BE2C (cell line): Measurements from ENCODE around the gene CCL18.
"Not testable (repeated sequence)": the region's sequence is repeated elsewhere in the genome, so short reads cannot be mapped to it uniquely, and the experiment has no call there.

Experiments used
- DNase-seq: peaks from one replicate; pipeline ENCODE4 v3.0.0-alpha.2; 2020
- H3K27me3 ChIP-seq: fragments of 250-450 bp; sonication (Bioruptor Pico); 2 replicates; pipeline ENCODE4 v1.5.1; 2020; ENCODE audit warnings: mild to moderate bottlenecking
- H3K36me3 ChIP-seq: fragments of 250-450 bp; sonication (Bioruptor Pico); 2 replicates; pipeline ENCODE4 v1.5.1; 2020; ENCODE audit warnings: mild to moderate bottlenecking
- H3K4me1 ChIP-seq: fragments of 250-450 bp; sonication (Bioruptor Pico); 2 replicates; pipeline ENCODE4 v1.5.1; 2020
- H3K4me3 ChIP-seq: 2 replicates; pipeline ENCODE4 v1.5.1; 2011; ENCODE audit warnings: low read depth, low read length
- H3K9me3 ChIP-seq: fragments of 250-450 bp; sonication (Bioruptor Pico); 2 replicates; pipeline ENCODE4 v1.5.1; 2020
- CTCF ChIP-seq: IDR thresholded peaks from 2 replicates; pipeline ENCODE4 v1.5.1; 2012; ENCODE audit warnings: mild to moderate bottlenecking, low read depth, low read length

Gene CCL18

GRCh38 chr17:36117505-36118382 lies 53.7 kb downstream of the CCL18 start:
- Histone ChIP-seq H3K4me3 (no peak overlapping the region), H3K36me3 (no peaks in the 10 kb centered on the region), H3K4me1 (no peaks in the 10 kb centered on the region), H3K27me3 (no peaks in the 10 kb centered on the region), H3K9me3 (no peaks in the 10 kb centered on the region)
- DNase-seq: no peak
- TF ChIP-seq CTCF: no peak

- H3K9me3 ChIP-seq: no peaks in the 10 kb centered on the region
- no peak for TF ChIP-seq CTCF
- no peaks in the 10 kb centered on the region for H3K4me1 ChIP-seq
- no peaks in the 10 kb centered on the region for H3K36me3 ChIP-seq
- DNase-seq: no peak
- no peaks in the 10 kb centered on the region for H3K27me3 ChIP-seq
- no peak overlapping the region for H3K4me3 ChIP-seq
Measured at GRCh38 chr17:36118477-36119353, 54.6 kb downstream of the CCL18 start.

- no peak for TF ChIP-seq CTCF
- Histone ChIP-seq H3K36me3 (no peaks in the 10 kb centered on the region), H3K9me3 (no peaks in the 10 kb centered on the region), H3K4me3 (no peak overlapping the region), H3K27me3 (no peaks in the 10 kb centered on the region), H3K4me1 (no peaks in the 10 kb centered on the region)
- DNase-seq: no peak
Measured at GRCh38 chr17:36120221-36120620, 56.1 kb downstream of the CCL18 start.

GRCh38 chr17:36121099-36121498 lies 57.0 kb downstream of the CCL18 start:
- H3K4me3 ChIP-seq, H3K4me1 ChIP-seq, DNase-seq, H3K9me3 ChIP-seq, H3K36me3 ChIP-seq, H3K27me3 ChIP-seq: not testable (repeated sequence)
